Mucosa of rectum (tissue), 2 donors: Measurements from ENCODE around the gene INO80B.

Experiments
- H3K27ac ChIP-seq, 2 donors: one replicate each; pipeline ENCODE4 v1.7.0; 2013; ENCODE audit warnings: inconsistent platforms in 2 of 2, low read depth in 2 of 2, low read length in 2 of 2
- H3K27me3 ChIP-seq, 2 donors: one replicate each; pipeline ENCODE4 v1.7.0; 2013; ENCODE audit warnings: low read length in 2 of 2; ENCODE audit not compliant: control insufficient read depth in 2 of 2, insufficient read depth in 2 of 2
- H3K36me3 ChIP-seq, 2 donors: one replicate each; pipeline ENCODE4 v1.7.0; 2013; ENCODE audit warnings: low read length in 2 of 2; ENCODE audit not compliant: control insufficient read depth in 2 of 2, insufficient read depth in 2 of 2
- H3K4me1 ChIP-seq, 2 donors: one replicate each; pipeline ENCODE4 v1.7.0; 2013; ENCODE audit warnings: low read length in 2 of 2, mild to moderate bottlenecking in 1 of 2; ENCODE audit not compliant: control insufficient read depth in 2 of 2, insufficient read depth in 2 of 2
- H3K4me3 ChIP-seq, 2 donors: one replicate each; pipeline ENCODE4 v1.7.0; 2013; ENCODE audit warnings: low read length in 2 of 2
- H3K9ac ChIP-seq, 2 donors: one replicate each; pipeline ENCODE4 v1.7.0; 2013; ENCODE audit warnings: low read length in 2 of 2, low read depth in 1 of 2, mild to moderate bottlenecking in 1 of 2
- H3K9me3 ChIP-seq, 2 donors: one replicate each; pipeline ENCODE4 v1.7.0; 2013; ENCODE audit warnings: low read length in 2 of 2; ENCODE audit not compliant: control insufficient read depth in 2 of 2
- donor health status: healthy.
- donor health status: Normal muscosa, but diverticular disease.

Gene INO80B

GRCh38 chr2:74425523-74425922 is 29.4 kb upstream of the INO80B start:
- H3K9ac ChIP-seq, result no peak overlapping the region
- no peak overlapping the region for H3K4me3 ChIP-seq
- H3K9me3 ChIP-seq, result no peaks in the 10 kb centered on the region
- no peak overlapping the region for H3K27ac ChIP-seq
- peaks cover 43 to 52% of the 10 kb centered on the region in 2 donors for H3K36me3 ChIP-seq
- H3K4me1 ChIP-seq, result peaks cover 18 to 21% of the 10 kb centered on the region in 2 donors
- H3K27me3 ChIP-seq, result no peaks in the 10 kb centered on the region

- H3K36me3 ChIP-seq, result peaks cover 44 to 58% of the 10 kb centered on the region in 2 donors
- H3K27me3 ChIP-seq, result no peaks in the 10 kb centered on the region
- H3K4me3 ChIP-seq, result no peak overlapping the region
- no peak overlapping the region for H3K9ac ChIP-seq
- peaks cover 17 to 18% of the 10 kb centered on the region in 2 donors for H3K4me1 ChIP-seq
- H3K27ac ChIP-seq, result no peak overlapping the region
- H3K9me3 ChIP-seq, result no peaks in the 10 kb centered on the region
Observed at GRCh38 chr2:74426181-74426758, 28.6 kb upstream of the INO80B start.

- H3K27ac ChIP-seq, result no peak overlapping the region
- peaks cover 12 to 17% of the 10 kb centered on the region in 2 donors for H3K4me1 ChIP-seq
- no peaks in the 10 kb centered on the region for H3K27me3 ChIP-seq
- no peaks in the 10 kb centered on the region for H3K9me3 ChIP-seq
- H3K36me3 ChIP-seq, result peaks cover 48 to 70% of the 10 kb centered on the region in 2 donors
- H3K9ac ChIP-seq, result no peak overlapping the region
- H3K4me3 ChIP-seq, result no peak overlapping the region
Observed at GRCh38 chr2:74427551-74427950, 27.3 kb upstream of the INO80B start.

DNA sequence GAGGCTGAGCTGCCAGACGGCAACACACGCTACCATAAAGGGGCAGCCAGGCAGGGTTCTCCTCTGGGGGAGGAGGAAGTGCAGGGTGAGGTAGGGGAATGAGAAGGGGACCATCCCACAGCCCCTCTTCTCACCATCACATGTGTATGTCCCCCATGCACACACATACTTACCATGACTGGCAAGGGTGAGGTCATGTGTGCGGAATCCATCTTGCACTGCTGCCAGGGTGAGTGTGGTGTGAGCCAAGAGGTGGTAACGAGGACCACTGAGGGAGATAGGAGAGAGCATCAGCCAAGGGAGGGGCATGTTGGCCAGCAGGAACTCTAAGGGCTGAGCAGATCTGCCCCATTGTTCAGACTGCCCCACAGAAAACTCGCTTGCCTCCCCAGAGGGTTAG is 26.2 kb upstream of the INO80B start:
- Histone ChIP-seq H3K27ac (no peak overlapping the region), H3K9me3 (no peaks in the 10 kb centered on the region), H3K27me3 (no peaks in the 10 kb centered on the region), H3K9ac (no peak overlapping the region), H3K36me3 (peaks cover 48 to 70% of the 10 kb centered on the region in 2 donors), H3K4me1 (peaks cover 12 to 17% of the 10 kb centered on the region in 2 donors), H3K4me3 (no peak overlapping the region)

GRCh38 chr2:74429487-74430451 is 25.1 kb upstream of the INO80B start:
- Histone ChIP-seq H3K9me3 (no peaks in the 10 kb centered on the region), H3K36me3 (peaks cover 48 to 69% of the 10 kb centered on the region in 2 donors), H3K9ac (no peak overlapping the region), H3K4me3 (no peak overlapping the region), H3K27ac (peak overlapping the region; percentile 42 to 67), H3K27me3 (no peaks in the 10 kb centered on the region), H3K4me1 (peaks cover 12 to 17% of the 10 kb centered on the region in 2 donors)

DNA sequence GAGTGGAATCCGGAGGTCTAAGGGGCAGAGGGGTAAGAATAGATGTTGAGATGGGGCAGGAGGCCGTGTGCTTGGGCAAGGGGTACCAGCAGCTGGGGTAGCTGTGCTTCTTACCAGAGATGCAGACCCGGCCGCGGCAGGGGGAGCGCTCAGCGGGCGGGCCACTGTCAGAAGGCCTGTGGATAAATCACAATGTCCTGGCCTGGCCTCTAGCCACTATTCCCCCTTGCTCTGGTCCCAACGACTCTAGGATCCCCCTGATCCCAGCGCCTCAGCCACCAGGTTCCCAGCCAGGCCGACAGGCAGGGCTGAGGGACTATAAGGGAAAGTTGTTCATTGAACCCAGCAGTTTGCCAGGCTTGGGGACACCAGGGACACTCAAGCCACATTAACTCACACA is 24.4 kb upstream of the INO80B start:
- H3K27ac ChIP-seq, result peak overlapping the region; percentile 42 to 67
- H3K9ac ChIP-seq, result no peak overlapping the region
- no peak overlapping the region for H3K4me3 ChIP-seq
- H3K9me3 ChIP-seq, result no peaks in the 10 kb centered on the region
- H3K36me3 ChIP-seq, result peaks cover 46 to 62% of the 10 kb centered on the region in 2 donors
- H3K4me1 ChIP-seq, result peaks cover 12 to 17% of the 10 kb centered on the region in 2 donors
- no peaks in the 10 kb centered on the region for H3K27me3 ChIP-seq

- H3K9ac ChIP-seq, result no peak overlapping the region
- H3K4me1 ChIP-seq, result peaks cover 8 to 17% of the 10 kb centered on the region in 2 donors
Observed at GRCh38 chr2:74436111-74436805, 18.6 kb upstream of the INO80B start.

DNA sequence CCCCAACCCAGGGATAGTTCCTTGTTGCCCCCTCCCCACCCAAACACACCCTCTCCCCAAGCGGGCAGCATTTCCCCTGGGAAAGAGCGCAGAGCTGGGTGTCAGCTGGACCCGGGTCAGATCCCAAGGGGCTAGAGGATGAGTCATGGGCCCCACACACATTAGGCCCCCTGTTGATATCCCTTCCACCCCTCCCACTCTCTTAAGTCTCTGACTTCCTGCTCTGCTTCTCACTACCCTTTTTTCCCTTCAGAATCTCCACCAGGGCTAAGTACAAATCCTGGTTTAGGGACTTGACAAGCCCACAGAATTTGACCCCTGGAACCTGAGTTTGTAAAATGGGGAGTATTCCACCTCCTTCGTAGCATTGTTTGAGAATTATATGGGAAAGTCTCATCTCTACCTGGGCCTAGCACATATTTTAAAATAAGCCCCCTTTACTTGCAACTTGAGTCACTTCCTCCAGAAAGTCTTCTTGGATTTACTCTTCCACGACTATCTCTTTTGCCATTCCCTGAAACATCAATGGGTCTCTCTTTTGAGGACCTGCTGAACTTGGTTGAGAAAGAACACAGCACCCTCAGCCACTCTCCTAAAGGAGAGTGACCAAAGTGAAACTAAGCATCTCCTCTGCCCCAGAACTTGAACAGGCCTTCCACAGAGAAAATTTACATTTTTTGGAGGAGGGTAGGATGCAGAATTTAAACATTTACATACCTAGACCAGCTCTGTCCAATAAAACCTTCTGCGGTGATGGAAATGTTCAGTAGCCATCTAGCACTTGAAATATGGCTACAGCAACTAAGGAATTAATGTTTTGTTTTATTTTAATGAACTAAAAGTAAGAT is 17.8 kb upstream of the INO80B start:
- Histone ChIP-seq H3K9me3 (no peaks in the 10 kb centered on the region), H3K4me3 (no peak overlapping the region), H3K27ac (no peak overlapping the region), H3K36me3 (peaks cover 0 to 5% of the 10 kb centered on the region in 2 donors), H3K9ac (no peak overlapping the region), H3K27me3 (no peaks in the 10 kb centered on the region), H3K4me1 (peaks cover 10 to 19% of the 10 kb centered on the region in 2 donors)

More at GRCh38 chr2:74436111-74436805, 18.6 kb upstream of the INO80B start:
- Histone ChIP-seq H3K9me3 (no peaks in the 10 kb centered on the region), H3K4me3 (no peak overlapping the region), H3K36me3 (peaks cover 3 to 12% of the 10 kb centered on the region in 2 donors), H3K27me3 (no peaks in the 10 kb centered on the region), H3K27ac (no peak overlapping the region)

DNA sequence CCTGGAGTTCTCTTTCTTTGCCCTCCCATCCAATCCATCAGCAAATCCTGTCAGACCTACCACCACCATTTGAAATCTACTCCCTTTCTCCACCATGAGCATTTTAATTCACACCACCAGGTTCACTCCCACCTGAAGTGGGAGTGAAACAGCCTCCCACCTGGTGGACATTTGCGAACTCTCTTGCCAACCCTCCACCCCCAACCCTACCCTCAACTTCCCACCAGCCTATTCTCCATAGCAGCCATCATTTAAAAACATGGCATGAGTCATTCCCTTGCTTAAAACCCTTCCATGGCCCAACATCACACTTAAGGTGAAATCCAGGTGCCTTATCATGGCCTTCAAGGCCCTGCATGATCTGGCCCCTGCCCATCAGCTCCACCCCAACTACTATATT is 16.6 kb upstream of the INO80B start:
- Histone ChIP-seq H3K27ac (no peak overlapping the region), H3K4me3 (no peak overlapping the region)

More for the DNA sequence above, 16.6 kb upstream of the INO80B start:
- Histone ChIP-seq H3K36me3 (no peaks in the 10 kb centered on the region), H3K9me3 (no peaks in the 10 kb centered on the region), H3K9ac (no peak overlapping the region), H3K4me1 (peaks cover 14 to 22% of the 10 kb centered on the region in 2 donors), H3K27me3 (peaks cover 0 to 3% of the 10 kb centered on the region in 2 donors)
